AG04450 (cell line): ENCODE measurements around the gene TMEM175. TPM values are rescaled to one million over a fixed set of nuclear protein-coding genes. Genes with fewer than 3 reads are reported as not detected.

Experiments
- CTCF ChIA-PET: fragments of 300-600, 350-600 bp; formaldehyde crosslinking; extraction: SDS; loops from one replicate; lab custom pipeline; 2022; ENCODE audit warnings: antibody characterized with exemption, inconsistent platforms; lab: Charles Lee
- POLR2A ChIA-PET: fragments of 350-600 bp; formaldehyde crosslinking; extraction: SDS; loops from one replicate; lab custom pipeline; 2021; ENCODE audit warnings: antibody characterized with exemption, inconsistent platforms; lab: Yijun Ruan, JAX
- DNase-seq: peaks from one replicate; pipeline ENCODE4 v3.0.0-alpha.2; 2011; ENCODE audit warnings: low read depth, low spot score
- H3K27ac ChIP-seq: one replicate; pipeline ENCODE4 v1.5.1; 2012; ENCODE audit warnings: low read depth, low read length, control low read depth
- H3K27me3 ChIP-seq: one replicate; pipeline ENCODE4 v1.6.0; 2012; ENCODE audit warnings: low read length; ENCODE audit not compliant: control insufficient read depth, insufficient read depth
- H3K4me3 ChIP-seq: 2 replicates; pipeline ENCODE4 v1.5.1; 2011; ENCODE audit warnings: mild to moderate bottlenecking, low read depth, low read length, control low read depth
- H3K9me3 ChIP-seq: 2 replicates; pipeline ENCODE4 v1.5.1; 2012; ENCODE audit warnings: low read length; ENCODE audit not compliant: control insufficient read depth, insufficient read depth
- polyA plus RNA-seq: library from polyadenylated mRNA; depleted of rRNA; stranded (reverse); fragments of >200 nt; gene quantifications from 2 replicates; pipeline ENCODE4 v1.2.3, GENCODE V29; 2011
- TF ChIP-seq, protein P1 (sequence below): IDR thresholded peaks from 2 replicates; pipeline ENCODE4 v1.5.1; 2011; ENCODE audit warnings: low read depth, low read length, control low read depth, inconsistent platforms

Gene TMEM175
- polyA plus RNA-seq, 1 experiment, result 27.9 TPM

GRCh38 chr4:893995-894705, 38.1 kb upstream of the TMEM175 start:
- POLR2A ChIA-PET, result no interaction called here
- CTCF ChIA-PET, result no interaction called here
- TF ChIP-seq, protein P1, sequence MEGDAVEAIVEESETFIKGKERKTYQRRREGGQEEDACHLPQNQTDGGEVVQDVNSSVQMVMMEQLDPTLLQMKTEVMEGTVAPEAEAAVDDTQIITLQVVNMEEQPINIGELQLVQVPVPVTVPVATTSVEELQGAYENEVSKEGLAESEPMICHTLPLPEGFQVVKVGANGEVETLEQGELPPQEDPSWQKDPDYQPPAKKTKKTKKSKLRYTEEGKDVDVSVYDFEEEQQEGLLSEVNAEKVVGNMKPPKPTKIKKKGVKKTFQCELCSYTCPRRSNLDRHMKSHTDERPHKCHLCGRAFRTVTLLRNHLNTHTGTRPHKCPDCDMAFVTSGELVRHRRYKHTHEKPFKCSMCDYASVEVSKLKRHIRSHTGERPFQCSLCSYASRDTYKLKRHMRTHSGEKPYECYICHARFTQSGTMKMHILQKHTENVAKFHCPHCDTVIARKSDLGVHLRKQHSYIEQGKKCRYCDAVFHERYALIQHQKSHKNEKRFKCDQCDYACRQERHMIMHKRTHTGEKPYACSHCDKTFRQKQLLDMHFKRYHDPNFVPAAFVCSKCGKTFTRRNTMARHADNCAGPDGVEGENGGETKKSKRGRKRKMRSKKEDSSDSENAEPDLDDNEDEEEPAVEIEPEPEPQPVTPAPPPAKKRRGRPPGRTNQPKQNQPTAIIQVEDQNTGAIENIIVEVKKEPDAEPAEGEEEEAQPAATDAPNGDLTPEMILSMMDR, result no peak
- H3K9me3 ChIP-seq, result no peaks in the 10 kb centered on the region; the same call in 1 of the 2 replicates
- no peak for DNase-seq
- no peak overlapping the region for H3K27ac ChIP-seq
- H3K27me3 ChIP-seq, result no peaks in the 10 kb centered on the region
- H3K4me3 ChIP-seq, result no peak overlapping the region

- H3K27ac ChIP-seq, result no peak overlapping the region
- CTCF ChIA-PET, result interaction anchor here (0.7 kb wide), 1 partner anchor 158 kb away, joined by 5 read pairs; no protein-coding TSS in a partner anchor
Observed at GRCh38 chr4:895596-895995, 36.7 kb upstream of the TMEM175 start.

DNA sequence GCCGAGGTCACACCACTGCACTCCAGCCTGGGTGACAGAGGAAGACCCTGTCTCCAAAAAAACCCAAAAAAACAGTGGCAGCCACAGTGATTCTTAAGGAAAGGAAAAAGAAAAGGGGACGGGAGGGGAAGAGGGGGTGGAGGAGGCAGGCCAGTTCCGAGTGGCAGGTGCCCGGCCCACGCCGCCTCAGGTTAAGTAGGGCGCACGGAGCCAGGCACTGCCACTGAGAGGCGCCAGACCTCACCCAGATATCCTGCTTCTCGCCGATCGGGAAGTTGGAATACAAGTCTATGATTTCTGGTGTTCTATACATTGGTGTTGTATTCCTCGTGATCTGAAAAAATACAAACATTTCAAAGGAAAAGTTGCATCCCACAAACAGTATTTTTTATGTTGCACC, 36.0 kb upstream of the TMEM175 start:
- CTCF ChIA-PET, result interaction anchor here (0.7 kb wide), 1 partner anchor 157 kb away, joined by 5 read pairs; no protein-coding TSS in a partner anchor
- POLR2A ChIA-PET, result no interaction called here
- DNase-seq, result no peak
- Histone ChIP-seq H3K27ac (no peak overlapping the region), H3K4me3 (no peak overlapping the region), H3K9me3 (no peaks in the 10 kb centered on the region; the same call in 1 of the 2 replicates), H3K27me3 (no peaks in the 10 kb centered on the region)
- TF ChIP-seq, protein P1, result no peak

More at GRCh38 chr4:895596-895995, 36.7 kb upstream of the TMEM175 start:
- no peak for DNase-seq
- no peaks in the 10 kb centered on the region; the same call in 1 of the 2 replicates for H3K9me3 ChIP-seq
- TF ChIP-seq, protein P1, result no peak
- POLR2A ChIA-PET, result no interaction called here
- H3K27me3 ChIP-seq, result no peaks in the 10 kb centered on the region
- H3K4me3 ChIP-seq, result no peak overlapping the region

DNA sequence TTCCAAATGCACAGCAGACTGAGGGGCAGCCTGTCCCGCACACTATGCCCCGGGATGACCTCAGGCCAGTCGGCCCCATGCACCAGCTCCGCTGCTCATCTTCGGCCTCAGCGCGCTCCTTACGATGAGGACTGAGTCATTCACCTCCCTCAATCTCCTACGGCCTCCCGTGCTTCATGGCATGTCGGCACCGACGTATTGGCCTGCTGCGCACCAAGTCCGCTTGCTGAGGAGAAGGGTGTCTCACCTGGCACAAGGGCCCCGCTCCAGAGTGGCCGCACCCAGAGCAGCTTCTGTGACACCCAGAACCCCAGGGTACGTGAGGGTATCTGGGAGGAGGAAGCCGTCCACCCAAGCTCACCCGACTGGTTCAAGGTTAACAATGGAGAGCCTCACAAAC, 35.6 kb upstream of the TMEM175 start:
- DNase-seq, result no peak
- H3K9me3 ChIP-seq, result no peaks in the 10 kb centered on the region; the same call in 1 of the 2 replicates
- no peaks in the 10 kb centered on the region for H3K27me3 ChIP-seq
- H3K27ac ChIP-seq, result no peak overlapping the region
- H3K4me3 ChIP-seq, result no peak overlapping the region
- TF ChIP-seq, protein P1, result no peak
- POLR2A ChIA-PET, result no interaction called here
- CTCF ChIA-PET, result no interaction called here

DNA sequence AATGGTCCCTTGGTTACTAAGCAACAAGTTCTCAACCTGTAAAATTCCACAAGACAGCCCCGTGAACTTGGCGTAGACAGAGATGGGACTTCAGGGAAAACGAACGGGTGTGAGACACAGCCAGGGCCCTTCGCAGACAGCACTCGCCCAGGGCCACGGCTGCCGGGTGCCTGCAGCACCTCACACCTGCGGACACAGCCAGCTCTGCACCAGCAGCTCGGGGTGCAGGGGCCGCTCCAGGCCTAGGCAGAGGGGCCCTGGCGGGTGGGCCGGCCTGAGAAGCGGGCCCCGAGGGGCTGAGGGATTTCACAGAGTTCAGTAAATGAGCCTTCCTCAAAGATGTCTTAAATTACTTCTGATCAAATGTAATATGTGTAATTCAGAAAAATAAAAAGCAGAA, 34.1 kb upstream of the TMEM175 start:
- no peak overlapping the region for H3K27ac ChIP-seq
- DNase-seq, result no peak
- POLR2A ChIA-PET, result no interaction called here
- H3K27me3 ChIP-seq, result no peaks in the 10 kb centered on the region
- no peak overlapping the region for H3K4me3 ChIP-seq
- CTCF ChIA-PET, result no interaction called here
- no peaks in the 10 kb centered on the region; the same call in 1 of the 2 replicates for H3K9me3 ChIP-seq
- TF ChIP-seq, protein P1, result no peak
